ENCODE results near the gene JMJD1C.

DNA sequence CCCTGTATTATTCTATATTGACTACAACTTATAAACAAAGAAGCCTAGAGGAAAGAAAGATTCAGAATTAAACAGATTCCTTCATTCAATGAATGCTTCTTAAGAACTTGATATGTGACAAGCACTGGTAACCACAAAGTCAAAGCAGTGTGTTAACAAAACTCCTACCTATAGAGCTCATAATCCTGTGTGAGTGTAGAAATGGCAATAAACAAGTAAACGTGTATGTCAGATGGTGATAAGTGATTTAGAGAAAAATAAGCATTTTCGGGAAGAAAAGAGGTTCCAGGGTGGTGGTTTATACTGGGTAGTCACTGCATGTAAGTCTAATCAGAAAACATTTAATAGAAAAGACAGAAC is 141.3 kb downstream of the JMJD1C start:
- TF ChIP-seq, protein P1, sequence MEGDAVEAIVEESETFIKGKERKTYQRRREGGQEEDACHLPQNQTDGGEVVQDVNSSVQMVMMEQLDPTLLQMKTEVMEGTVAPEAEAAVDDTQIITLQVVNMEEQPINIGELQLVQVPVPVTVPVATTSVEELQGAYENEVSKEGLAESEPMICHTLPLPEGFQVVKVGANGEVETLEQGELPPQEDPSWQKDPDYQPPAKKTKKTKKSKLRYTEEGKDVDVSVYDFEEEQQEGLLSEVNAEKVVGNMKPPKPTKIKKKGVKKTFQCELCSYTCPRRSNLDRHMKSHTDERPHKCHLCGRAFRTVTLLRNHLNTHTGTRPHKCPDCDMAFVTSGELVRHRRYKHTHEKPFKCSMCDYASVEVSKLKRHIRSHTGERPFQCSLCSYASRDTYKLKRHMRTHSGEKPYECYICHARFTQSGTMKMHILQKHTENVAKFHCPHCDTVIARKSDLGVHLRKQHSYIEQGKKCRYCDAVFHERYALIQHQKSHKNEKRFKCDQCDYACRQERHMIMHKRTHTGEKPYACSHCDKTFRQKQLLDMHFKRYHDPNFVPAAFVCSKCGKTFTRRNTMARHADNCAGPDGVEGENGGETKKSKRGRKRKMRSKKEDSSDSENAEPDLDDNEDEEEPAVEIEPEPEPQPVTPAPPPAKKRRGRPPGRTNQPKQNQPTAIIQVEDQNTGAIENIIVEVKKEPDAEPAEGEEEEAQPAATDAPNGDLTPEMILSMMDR (IDR thresholded peaks at IDR 0.05; ENCODE audit: low read length): no peak
- no peak for TF ChIP-seq EZH2 (optimal IDR thresholded peaks at IDR 0.05; ENCODE audit: low read depth, low read length)
- TF ChIP-seq EZH2phosphoT487 (IDR thresholded peaks at IDR 0.05; ENCODE audit: low read length): no peak

Measured in MM.1S (cell line).